MV-4-11 (cell line): Measurements from ENCODE around the gene RERG.

Experiments used
- DNase-seq: peaks from one replicate; lab custom pipeline; 2025; lab: John Stamatoyannopoulos, UW

RERG gene

DNA sequence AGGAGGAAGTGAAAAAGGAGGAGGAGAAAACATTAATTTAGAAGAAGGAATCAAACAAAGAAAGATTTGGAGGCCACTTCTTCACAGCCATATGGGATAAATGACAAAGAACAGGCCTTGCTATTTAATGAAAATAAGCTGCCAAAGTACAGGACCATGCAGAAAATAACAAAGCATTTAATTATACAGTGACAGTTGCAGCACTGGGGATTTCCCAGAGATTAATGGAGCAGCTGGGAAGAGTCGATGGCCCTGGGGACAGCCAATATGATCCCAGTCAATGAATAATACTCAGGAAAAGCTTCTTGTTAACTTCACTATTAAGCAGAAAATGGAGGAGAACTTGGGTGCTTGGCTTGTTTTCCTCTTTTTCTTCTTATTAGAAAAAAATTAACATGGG is 34.6 kb downstream of the RERG start:
- no peak for DNase-seq

DNA sequence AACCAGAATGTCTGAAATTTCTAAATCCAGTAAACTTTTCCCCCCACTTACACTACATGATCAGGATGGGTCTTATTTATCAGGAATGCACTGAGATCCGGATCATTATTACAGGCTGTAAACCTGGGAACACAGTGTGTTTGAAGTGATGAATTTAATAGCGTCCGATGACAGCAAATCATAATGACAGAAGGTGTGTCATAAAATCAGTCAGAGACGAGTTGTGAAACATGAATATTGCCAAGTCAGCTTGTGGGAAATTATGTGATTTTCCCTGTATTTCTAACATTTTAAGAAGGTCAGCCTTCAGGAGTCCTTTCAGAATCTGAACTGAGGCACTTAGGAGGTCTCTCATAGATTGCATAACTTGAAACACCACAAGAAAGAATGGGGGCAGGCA is 36.7 kb downstream of the RERG start:
- DNase-seq = no peak

DNA sequence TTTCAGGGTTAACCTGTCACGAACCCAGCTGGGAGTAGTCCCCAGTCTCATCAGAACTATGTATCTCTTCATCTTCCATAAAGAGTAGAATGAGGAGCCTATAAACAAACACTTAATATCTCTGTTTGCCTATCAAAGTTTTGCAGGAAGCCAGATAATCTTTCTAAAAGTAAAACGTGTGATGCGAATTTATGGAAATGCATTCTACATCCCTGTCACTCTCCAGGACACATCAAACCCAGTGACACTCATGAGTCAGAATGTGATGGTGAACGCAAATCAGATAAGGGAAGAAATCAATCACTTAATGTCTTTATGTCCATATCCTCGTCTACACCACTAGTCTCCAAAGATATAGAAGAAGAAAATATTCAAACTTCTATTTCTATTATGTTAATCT is 37.4 kb downstream of the RERG start:
- DNase-seq = no peak

DNA sequence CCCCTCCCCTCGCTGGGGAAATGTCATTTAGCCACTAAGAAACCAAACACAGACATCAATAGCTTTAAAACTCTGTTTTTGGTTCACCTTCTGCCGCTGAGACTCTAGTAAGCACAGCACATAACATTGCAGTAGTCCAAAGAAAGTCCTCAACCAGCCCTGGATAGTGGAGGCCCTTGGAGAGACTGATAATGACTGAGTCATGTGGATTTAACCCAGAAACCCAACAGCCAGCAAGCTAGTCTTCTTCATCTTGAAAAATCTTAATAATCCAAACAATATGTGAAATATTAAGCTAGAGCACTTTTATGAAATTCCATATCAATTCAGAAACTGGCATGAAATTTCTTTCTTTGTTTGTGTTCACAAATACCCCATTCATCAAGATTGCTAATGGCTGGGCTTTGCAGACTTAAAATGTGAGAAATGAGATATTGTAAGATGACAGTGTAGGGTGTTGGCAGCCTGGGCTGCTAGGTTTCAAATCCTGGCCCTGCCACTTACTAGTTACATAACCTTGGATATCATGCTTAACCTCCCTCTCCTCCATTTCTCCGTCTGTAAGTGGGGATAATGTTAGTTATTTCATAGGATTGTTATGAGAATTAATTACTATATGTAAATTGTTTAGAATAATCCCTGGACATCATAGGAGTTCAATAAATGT is 40.1 kb downstream of the RERG start:
- DNase-seq = no peak

DNA sequence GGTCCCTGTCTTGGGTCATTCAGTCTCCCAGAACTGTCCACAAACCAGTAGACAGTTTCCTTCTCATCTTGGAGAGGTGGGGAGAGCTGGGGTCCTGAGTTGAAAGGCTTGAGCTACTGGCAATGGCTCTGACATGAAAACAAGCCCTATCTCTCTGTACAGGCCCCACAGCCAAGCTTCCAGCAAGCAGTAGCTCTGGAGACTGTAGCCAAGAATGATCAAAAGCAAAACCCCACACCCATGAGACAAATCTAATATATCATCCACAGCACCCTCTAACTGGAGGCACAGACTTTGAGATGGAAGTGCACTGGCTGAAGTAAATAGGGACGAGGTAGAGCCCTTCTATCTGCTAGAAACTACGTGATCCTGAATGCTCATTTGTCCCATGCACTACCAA is 40.9 kb downstream of the RERG start:
- no peak for DNase-seq

DNA sequence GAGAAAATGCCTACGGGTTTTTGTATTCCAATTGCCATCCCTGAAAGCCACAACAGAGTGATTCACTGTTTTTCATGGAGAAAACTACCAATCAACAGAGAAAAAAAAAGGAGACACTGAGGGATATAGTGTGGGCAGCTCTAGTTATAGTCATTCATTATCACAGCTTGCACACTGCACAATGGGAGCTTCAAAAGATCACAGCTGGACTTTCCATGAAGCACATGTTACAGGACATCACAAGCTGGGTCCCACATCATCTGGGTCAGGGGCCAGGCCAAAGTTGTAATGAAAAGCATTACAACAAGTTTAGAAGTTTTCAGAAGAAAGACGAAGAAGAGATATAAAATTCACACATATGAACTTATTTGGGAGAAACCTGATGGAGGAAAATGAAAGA is 41.5 kb downstream of the RERG start:
- no peak for DNase-seq

DNA sequence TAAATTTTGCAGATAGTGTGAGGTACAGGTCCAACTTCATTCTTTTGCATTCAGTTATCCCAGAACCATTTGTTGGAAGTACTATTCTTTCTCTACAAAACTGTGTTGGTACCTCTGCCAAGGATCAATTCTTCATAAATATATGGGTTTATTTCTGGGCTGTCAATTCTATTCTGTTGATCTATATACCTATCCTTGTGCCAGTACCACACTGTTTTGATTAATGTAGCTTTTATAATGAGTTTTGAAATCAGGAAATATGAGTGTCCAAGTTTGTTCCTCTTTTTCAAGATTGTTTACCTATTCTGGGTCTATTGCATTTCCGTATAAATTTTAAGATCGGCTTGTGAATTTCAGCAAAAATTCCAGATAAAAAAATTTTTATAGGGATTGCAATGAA is 48.1 kb downstream of the RERG start:
- DNase-seq = no peak

DNA sequence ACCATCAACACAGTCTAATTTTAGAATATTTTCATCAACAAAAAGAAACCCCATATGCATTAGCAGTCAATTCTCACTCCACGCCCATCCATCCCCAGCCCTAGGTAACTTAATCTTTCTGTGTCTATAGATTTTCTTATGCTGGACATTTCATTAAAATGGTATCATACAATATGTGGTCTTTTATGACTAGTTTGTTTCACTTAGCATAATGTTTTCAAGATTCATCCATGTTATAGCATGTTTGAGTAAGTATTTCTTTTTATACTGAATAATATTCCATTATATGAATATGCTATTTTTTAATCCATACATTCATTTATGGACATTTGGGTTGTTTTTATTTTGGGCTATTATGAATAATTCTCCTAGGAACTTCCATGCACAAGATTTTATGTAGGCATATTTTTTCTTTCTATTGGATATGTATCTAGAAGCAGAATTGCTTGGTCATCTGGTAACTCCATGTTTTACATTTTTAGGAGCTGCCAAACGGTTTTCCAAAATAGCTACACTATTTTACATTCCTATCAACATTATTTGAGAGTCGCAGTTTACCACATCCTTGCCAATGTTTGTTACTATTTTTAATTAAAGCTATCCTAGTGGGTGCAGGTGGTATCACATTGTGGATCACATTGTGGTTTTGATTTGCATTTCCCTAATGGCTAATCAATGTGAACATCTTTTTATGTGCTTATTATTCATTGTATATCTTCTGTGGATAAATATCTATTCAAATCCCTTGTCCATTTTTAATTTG is 49.0 kb downstream of the RERG start:
- no peak for DNase-seq

DNA sequence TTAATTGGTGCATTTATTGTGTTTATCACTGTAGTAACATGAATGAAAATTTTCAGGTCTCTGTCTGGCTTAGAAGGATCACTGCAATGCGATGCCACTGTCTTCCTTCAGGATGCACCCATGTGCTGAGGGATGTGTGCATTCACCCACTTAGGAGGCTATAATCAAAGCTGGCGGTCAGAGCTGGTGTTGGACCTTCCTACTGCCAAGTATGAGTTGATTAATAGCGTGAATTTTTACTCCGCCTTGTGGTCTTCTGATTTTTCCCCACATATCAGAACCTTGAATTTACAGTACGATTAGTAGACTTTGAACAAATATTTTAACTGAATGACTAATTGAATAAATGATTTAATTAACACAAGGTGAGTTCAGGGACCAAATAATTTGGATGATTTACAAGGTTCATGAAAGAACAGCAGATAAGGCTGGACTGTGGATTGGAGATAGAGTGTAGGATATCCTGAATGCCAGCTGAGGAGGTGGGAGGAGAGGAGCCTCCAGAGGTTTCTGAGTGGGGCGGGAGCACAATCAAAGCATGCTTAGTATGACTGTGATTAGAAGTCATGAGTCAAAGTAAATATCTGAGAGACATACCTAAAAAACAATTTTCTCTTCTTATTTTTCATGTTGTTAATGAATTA is 50.1 kb downstream of the RERG start:
- no peak for DNase-seq

DNA sequence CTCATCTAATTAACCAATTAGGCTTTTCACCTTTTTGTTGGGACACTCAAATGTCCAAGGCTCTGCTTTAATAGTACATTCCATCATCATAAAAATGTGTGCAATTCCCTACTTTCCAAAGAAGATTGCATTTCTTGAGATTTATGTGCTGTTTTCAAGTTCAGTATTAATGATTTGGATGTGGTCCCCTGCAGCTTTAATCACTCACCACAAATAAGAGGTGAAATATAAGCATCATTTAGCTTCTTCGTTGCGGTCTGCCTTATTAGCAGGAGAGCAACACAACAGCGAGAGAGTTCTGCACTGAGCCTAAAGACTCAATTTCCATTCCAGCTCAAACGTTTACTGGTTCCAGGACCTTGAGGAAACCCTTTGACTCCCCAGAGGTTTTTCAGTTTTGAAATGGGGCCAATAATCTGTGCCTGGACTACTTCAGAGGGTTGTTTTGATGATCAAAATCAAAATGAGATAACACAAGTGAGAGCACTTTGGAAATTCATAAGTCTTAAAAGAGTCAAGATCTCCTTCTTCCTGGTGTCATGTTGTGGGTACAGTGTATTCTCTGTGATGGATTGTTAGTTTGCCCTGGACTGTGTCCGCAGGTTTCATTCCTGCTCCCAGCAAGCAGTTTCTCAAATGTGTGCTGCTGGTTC is 53.1 kb downstream of the RERG start:
- DNase-seq = no peak

DNA sequence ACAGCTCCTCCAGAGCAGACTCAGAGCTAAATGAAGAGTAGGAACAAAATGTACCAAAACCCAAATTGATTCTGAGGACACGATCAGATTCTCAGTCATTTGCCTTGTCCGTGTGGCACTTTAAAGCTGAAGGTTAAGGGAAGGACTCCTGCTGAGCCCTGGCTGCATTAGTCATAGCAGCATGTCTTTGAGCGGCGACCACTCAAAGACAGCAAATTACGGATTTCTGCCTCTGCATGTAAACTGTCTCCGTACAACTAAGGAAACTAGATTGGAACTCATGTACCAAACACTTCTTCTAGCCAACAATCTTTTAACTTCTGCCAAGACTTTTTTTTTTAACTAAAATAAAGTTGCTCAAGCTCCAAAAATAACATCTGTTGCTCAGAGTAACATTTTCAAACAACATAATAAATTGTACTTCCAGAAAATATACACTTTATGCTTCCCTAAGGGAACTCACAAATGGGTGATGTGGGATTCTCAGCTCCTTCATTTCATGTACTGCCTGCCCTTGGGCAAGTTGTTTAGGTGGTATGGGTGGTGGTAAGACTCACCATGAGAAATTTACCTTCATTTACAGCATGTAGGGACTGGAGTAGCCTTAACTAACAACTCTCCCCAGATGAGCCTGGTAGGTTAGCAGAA is 56.1 kb downstream of the RERG start:
- DNase-seq = no peak

DNA sequence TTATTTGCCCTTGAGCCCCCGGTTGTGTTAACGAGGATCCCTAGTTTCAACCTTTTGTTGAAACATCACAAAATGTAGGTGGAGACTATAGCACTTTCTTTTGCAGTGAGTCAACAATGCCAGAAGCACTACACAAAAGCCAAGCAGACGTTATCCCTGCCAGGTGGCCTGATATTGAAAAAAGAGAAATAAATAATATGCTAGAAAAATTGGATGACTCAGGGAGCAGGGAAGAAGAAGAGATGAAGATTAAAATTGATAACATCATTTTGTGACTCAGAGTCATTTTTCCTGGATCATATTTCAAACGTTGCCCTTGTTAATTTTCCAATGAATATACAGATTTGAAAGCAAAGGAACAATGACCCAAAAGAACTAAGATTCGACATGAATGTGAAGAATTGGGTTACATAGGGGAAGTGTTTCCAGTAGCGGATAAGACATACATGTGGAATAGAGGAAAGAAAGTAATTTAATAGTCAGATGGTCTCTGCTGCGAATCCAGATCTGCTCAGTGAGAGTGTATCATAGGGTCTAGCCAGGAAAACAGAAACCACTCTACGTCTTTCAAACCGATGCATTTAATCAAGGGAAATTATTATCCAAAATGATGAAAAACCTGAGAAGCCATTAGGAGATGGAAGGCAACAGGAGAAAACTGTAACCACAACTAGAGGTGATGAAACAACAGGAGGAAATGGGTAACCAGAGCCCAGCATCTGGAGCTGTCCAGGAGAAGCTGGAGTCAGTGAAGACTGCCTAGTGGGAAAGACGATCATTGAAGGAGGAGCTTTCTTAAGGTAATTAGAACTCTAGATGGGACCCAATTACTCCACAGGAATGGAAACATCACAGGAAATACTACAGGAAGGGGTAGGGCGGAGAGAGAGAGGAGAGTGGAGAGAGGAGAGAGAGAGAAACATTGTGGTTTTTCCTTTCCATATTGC is 57.9 kb downstream of the RERG start:
- no peak for DNase-seq

DNA sequence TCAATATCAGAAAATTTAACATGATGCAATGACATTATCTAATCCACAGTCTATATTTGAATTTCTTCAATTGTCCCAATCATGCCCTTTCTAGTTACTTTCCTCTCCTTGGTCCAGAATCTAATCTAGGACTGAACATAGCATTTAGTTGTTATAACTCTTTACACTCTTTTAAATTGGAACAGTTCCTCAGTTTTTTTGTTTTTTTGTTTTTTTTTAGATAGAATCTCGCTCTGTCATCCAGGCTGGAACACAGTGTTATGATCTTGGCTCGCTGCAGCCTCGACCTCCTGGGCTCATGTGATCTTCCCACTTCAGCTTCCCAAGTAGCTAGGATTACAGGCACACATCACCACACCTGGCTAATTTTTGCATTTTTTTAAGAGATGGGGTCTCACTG is 63.1 kb downstream of the RERG start:
- DNase-seq = no peak

DNA sequence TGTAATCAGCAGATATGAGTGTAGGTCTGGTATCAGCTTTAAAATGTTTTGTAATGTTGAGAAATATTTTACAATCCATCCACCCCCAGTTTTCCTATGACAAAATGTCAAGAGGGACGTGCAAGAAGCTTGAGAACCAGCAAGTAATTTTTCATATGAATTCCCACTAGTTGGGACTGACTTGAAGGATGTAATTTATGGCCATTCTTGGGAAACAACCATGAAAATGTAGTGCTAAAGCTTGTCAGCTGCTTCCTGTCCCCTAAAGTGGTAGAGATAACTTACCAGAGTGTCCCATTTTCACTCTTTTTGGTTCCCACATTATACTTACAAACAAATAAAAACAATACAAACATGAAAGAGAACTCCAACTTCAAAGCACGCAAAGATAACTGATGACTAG is 63.9 kb downstream of the RERG start:
- DNase-seq = no peak

DNA sequence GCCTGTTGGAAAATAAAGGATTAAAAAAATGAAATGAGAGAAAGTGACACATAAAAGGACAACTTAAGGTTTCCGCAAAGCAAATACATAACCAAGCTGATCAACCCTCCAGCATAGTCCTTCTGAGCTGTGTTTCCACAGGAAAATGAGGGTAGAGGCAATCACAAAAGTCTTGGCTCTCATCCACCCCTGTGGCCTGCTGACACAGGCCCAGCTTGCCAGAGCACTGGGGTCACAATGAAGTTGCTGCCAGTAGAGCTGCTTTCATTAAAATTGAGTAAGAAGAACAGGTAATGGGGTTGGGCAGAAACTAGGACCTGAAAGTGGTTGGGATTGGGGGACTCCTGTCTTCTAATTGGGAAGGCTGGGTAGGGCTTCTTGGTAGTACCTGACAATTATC is 65.9 kb downstream of the RERG start:
- no peak for DNase-seq

DNA sequence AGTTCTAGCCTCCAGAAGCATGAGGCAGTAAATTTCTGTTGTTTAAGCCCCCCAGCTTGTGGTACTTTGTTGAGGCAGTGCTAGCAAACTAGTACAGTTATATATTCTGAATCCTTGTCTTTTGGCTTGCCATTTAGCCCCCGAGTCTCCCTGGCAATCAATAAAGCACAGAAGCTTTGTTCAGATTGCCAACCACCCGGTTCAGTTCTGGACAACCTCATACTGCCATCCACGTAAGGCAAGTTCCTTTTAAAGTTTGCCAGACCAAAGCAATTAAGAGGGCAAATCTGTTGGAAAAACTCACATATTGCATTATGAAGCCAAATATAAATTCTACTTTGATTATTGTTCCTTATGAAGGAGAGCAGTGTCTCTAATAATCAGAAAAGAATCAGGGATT is 67.1 kb downstream of the RERG start:
- DNase-seq = no peak

DNA sequence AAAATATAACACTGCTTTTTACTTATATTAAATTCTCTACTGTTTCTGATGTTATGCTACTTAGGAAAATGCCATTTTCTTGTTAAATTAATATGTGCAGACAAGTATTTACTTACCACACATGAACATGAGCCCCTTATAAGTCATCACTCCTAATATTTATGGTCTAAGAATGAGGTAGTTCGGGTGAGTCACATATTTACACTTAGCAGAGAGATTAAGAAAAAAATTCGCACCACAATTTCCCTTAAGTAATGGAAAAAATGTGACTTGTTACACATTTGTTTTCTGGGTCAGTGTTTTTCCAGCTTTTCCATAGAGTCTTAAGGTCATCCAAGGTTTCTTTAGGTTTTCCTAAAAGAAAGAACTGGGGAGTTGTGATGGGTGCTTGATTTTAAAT is 68.3 kb downstream of the RERG start:
- DNase-seq = no peak

DNA sequence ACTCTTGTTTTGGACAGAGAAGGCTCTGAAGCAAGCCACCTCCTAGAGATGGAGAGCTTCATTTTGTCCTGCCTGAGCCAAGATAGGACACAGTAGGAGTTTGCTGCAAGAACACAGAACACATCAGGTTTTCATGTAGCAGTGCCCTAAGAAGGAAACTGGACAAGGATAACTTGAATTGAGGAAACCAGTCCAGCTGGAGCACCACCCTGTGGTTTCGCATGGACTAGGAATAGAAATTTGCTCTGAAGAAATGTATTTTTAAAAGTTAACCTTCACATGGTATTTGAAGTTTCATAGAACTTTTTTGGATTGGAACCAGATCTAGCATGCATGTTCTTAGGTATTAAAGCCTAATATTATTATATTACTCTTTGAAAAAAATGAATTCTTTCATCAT is 68.8 kb downstream of the RERG start:
- peak; percentile 4 for DNase-seq

DNA sequence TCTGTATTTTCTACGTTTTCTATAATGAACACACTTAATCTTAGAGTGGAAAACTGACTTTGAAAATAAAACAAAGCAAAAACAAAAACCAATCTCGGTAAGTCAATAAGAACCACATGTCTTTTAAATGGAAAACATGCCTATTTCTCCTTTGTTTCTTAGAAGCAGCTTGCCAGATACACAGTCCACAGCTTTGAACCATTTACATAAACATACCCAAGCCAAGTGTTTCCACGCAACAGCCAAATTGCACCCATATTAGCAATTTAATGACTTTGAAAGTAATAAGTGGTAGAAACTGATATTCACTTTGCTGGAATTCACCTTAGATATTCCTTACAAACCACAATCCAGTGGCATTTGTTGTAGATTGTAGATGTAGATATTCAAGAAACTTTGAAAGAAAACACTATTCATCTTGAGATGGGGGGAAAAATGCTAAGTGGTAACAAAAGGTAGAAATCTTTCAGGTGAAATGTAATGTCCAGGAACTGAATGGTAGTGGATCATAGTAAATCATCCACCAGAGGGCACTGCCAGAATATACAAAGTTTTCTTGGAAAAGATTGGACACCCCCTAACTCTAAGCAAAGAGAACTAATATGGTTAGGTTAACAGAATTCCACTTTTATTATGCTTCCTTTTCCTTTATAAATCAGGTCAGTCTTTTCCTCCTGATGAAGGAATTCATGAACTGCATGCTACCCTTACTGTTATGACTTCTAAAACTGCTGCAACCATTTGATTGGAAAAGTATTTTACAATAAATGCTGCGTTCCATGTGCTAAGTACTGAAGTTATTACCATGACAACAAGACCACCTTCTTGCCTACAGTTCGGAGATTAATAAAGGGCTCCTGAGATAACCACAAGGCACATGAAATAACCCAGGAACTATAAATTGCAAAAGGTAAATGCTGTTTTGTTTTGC is 69.8 kb downstream of the RERG start:
- no peak for DNase-seq

DNA sequence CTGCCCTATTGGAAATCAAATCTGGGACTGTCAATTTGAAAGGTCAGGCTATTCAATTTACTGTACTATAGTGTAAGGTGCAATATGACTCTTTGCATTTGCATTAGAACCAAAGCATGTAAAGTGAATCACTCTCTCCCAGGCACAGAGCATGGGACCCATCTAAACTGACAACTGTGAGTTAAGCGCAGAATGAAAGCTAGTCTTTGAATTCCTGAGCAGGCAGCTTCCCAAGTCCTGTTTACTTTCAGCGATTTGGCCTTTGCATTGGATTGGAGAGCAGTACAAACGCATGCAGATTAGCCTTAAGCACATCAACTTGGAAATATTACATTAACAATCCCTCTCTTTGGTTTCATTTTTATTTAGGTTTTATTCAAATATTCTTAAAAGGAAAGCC is 74.6 kb downstream of the RERG start:
- DNase-seq = no peak
